DND-41 (cell line): ENCODE measurements around the gene RACGAP1.

Experiments
- ATAC-seq: fragments of 200-7000 bp; cut with Tn5 transposase; 3 replicates; pipeline ENCODE4 v1.9.1; 2021; ENCODE audit warnings: low read depth; ENCODE audit not compliant: insufficient read depth
- DNase-seq: peaks from one replicate; pipeline ENCODE4 v3.0.0-alpha.2; 2020
- H2AFZ ChIP-seq: 2 replicates; pipeline ENCODE4 v1.6.0; 2012; ENCODE audit warnings: low read depth, low read length
- H3K27ac ChIP-seq: 2 replicates; pipeline ENCODE4 v1.5.1; 2012; ENCODE audit warnings: low read length, inconsistent platforms
- H3K27me3 ChIP-seq: fragments of 200-600 bp; sonication (generic); 2 replicates; pipeline ENCODE4 v1.6.0; 2012; ENCODE audit warnings: low read length, mild to moderate bottlenecking, inconsistent platforms; ENCODE audit not compliant: insufficient read depth, poor library complexity
- H3K36me3 ChIP-seq: 2 replicates; pipeline ENCODE4 v1.5.1; 2012; ENCODE audit warnings: low read length, inconsistent platforms; ENCODE audit not compliant: insufficient read depth
- H3K4me1 ChIP-seq: 2 replicates; pipeline ENCODE4 v1.5.1; 2012; ENCODE audit warnings: mild to moderate bottlenecking, low read length; ENCODE audit not compliant: insufficient read depth
- H3K4me2 ChIP-seq: 2 replicates; pipeline ENCODE4 v1.6.0; 2012; ENCODE audit warnings: mild to moderate bottlenecking, moderate library complexity, low read length, inconsistent platforms; ENCODE audit not compliant: insufficient read depth
- H3K4me3 ChIP-seq, 2 experiments: fragments of 200-600 bp in 1 of 2; shearing (Covaris generic) in 1 of 2; 2 replicates each; pipeline ENCODE4 v1.5.1; 2012 to 2016; ENCODE audit warnings: inconsistent platforms in 2 of 2, low read length in 2 of 2, mild to moderate bottlenecking in 2 of 2, low read depth in 1 of 2, moderate library complexity in 1 of 2
- H3K79me2 ChIP-seq: 2 replicates; pipeline ENCODE4 v1.6.0; 2012; ENCODE audit warnings: low read length, inconsistent platforms; ENCODE audit not compliant: insufficient read depth
- H3K9ac ChIP-seq: 2 replicates; pipeline ENCODE4 v1.6.0; 2012; ENCODE audit warnings: low read depth, mild to moderate bottlenecking, inconsistent platforms, low read length, moderate library complexity
- H3K9me3 ChIP-seq: 2 replicates; pipeline ENCODE4 v1.5.1; 2012; ENCODE audit warnings: low read length, moderate library complexity, mild to moderate bottlenecking, inconsistent platforms; ENCODE audit not compliant: insufficient read depth, severe bottlenecking
- H4K20me1 ChIP-seq: 2 replicates; pipeline ENCODE4 v1.6.0; 2012; ENCODE audit warnings: low read length; ENCODE audit not compliant: insufficient read depth
- EZH2 ChIP-seq: IDR thresholded peaks from 3 replicates; pipeline ENCODE4 v1.6.1; 2012; ENCODE audit warnings: borderline replicate concordance, low read depth, mild to moderate bottlenecking, moderate library complexity, low read length, inconsistent platforms; ENCODE audit not compliant: severe bottlenecking
- TF ChIP-seq, protein P1 (sequence below): IDR thresholded peaks from 2 replicates; pipeline ENCODE4 v1.5.1; 2012; ENCODE audit warnings: borderline replicate concordance, low read length, moderate library complexity, mild to moderate bottlenecking; ENCODE audit not compliant: poor library complexity, severe bottlenecking; ENCODE audit errors: extremely low read depth

RACGAP1 gene

DNA sequence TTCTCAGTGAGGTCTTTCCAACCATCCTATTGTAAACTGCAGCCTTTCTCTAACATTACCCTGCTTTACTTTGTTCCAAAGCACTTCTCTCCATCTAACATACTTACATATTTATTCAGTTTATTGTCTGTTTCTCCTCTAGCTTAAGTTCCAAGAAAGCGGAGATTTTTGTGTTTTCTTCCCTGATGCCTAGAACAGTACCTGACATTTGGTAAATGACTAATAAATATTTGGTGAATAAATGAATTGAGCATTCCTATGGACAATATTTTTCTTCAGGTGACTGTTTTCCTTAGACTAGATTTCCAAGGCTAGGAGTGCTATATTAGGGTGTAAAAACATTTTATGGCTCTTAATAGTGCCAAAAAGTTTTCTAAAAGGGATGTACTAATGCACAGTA is 2.4 kb downstream of the RACGAP1 start:
- 0 out of 2 replicates have a peak overlapping the region, but pooled peaks have one; percentile 1 for H3K9ac ChIP-seq
- H3K4me2 ChIP-seq = peak overlapping the region; percentile 65
- peaks cover 16% of the 10 kb centered on the region; the same call in 1 of the 2 replicates for H4K20me1 ChIP-seq
- no peak for ATAC-seq
- no peak for DNase-seq
- H2AFZ ChIP-seq = no peak overlapping the region
- peak overlapping the region in 1 of 2 experiments; percentile 90; a peak in 1 of 4 replicates for H3K4me3 ChIP-seq
- H3K27ac ChIP-seq = no peak overlapping the region
- no peaks in the 10 kb centered on the region for H3K9me3 ChIP-seq
- H3K36me3 ChIP-seq = peaks cover 31% of the 10 kb centered on the region
- peaks cover 42% of the 10 kb centered on the region for H3K4me1 ChIP-seq
- TF ChIP-seq, protein P1, sequence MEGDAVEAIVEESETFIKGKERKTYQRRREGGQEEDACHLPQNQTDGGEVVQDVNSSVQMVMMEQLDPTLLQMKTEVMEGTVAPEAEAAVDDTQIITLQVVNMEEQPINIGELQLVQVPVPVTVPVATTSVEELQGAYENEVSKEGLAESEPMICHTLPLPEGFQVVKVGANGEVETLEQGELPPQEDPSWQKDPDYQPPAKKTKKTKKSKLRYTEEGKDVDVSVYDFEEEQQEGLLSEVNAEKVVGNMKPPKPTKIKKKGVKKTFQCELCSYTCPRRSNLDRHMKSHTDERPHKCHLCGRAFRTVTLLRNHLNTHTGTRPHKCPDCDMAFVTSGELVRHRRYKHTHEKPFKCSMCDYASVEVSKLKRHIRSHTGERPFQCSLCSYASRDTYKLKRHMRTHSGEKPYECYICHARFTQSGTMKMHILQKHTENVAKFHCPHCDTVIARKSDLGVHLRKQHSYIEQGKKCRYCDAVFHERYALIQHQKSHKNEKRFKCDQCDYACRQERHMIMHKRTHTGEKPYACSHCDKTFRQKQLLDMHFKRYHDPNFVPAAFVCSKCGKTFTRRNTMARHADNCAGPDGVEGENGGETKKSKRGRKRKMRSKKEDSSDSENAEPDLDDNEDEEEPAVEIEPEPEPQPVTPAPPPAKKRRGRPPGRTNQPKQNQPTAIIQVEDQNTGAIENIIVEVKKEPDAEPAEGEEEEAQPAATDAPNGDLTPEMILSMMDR = no peak
- TF ChIP-seq EZH2 = no peak
- H3K27me3 ChIP-seq = no peaks in the 10 kb centered on the region
- H3K79me2 ChIP-seq = peaks cover 74% of the 10 kb centered on the region

DNA sequence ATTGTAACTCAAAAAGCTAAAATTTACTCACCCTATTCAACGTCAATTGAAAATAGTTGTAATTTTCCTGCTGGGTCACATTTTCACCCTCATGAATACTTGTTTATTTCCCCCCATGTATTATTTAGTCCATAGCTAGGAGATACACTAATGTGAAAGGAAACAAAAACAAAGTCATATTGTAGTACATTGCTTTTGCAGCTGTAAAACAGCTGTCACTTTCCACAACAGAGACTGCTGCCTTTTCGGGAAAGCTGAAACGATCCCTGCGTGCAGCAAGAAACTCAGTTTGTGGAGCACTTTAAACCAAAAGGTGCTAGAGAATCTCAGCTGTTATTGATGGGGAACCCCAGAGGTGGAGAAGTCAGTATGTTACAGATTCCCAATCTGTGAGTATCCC is 4.3 kb downstream of the RACGAP1 start:
- no peaks in the 10 kb centered on the region for H3K27me3 ChIP-seq
- H3K36me3 ChIP-seq = peaks cover 47% of the 10 kb centered on the region
- no peak for TF ChIP-seq EZH2
- TF ChIP-seq, protein P1 = no peak
- ATAC-seq (no peak), DNase-seq (no peak)
- no peak overlapping the region for H2AFZ ChIP-seq
- peaks cover 28% of the 10 kb centered on the region; the same call in 1 of the 2 replicates for H4K20me1 ChIP-seq
- H3K9ac ChIP-seq = no peak overlapping the region
- H3K4me3 ChIP-seq = no peak overlapping the region
- H3K27ac ChIP-seq = no peak overlapping the region
- H3K4me1 ChIP-seq = peaks cover 40% of the 10 kb centered on the region
- no peaks in the 10 kb centered on the region for H3K9me3 ChIP-seq
- H3K4me2 ChIP-seq = peak overlapping the region; percentile 65; the same call in 1 of the 2 replicates
- peaks cover 93% of the 10 kb centered on the region for H3K79me2 ChIP-seq

GRCh38 chr12:50019524-50019923 is 5.8 kb downstream of the RACGAP1 start:
- DNase-seq (no peak), ATAC-seq (no peak)
- Histone ChIP-seq H3K27me3 (no peaks in the 10 kb centered on the region), H3K27ac (no peak overlapping the region), H3K36me3 (peaks cover 56% of the 10 kb centered on the region), H3K4me2 (no peak overlapping the region; the same call in 1 of the 2 replicates), H3K4me3 (no peak overlapping the region), H4K20me1 (peaks cover 33% of the 10 kb centered on the region), H3K4me1 (peaks cover 35% of the 10 kb centered on the region), H2AFZ (no peak overlapping the region), H3K79me2 (peaks cover 99% of the 10 kb centered on the region), H3K9ac (no peak overlapping the region), H3K9me3 (no peaks in the 10 kb centered on the region)
- TF ChIP-seq, protein P1 = no peak
- TF ChIP-seq EZH2 = no peak
